Germinal center (tissue), 1 donor: Measurements from ENCODE around the gene ZMIZ1.

Experiments
- DNase-seq: peaks from one replicate; pipeline ENCODE4 v3.0.0; 2012; ENCODE audit warnings: mixed read lengths, low spot score

The ZMIZ1 gene

DNA sequence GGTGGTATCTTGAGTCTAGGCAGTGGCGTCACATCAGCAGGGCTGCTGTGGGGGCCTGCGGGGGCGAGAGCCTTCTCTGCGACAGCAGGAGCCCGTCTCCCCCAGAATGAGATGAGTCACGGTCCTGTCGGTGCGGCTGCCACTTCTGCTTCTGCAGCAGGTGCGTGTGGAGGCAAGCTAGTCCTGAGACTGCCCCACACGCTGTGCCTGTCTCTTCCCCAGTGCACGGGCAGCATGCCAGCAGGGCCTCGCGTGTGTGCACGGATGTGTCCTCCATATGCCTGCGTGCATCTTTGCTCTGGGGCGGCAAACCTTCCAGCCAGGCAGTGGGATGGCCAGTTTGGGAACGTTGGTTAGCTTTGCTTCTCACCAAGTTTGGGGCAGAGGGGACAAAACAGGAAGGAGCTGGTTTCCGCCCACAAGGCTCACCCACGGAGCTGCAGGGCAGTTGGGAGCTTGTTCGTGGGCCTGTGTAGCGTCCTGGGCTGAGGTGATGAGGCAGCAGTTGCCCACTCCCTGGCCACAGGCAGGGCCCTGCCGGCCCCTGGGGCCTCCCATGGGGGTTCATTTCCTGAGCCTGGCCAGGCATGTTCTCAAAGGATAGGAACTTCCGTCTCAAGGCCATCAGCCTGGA lies 217.7 kb downstream of the ZMIZ1 start:
- DNase-seq, result peak; percentile 90

GRCh38 chr10:79287973-79288723 lies 219.4 kb downstream of the ZMIZ1 start:
- no peak for DNase-seq

DNA sequence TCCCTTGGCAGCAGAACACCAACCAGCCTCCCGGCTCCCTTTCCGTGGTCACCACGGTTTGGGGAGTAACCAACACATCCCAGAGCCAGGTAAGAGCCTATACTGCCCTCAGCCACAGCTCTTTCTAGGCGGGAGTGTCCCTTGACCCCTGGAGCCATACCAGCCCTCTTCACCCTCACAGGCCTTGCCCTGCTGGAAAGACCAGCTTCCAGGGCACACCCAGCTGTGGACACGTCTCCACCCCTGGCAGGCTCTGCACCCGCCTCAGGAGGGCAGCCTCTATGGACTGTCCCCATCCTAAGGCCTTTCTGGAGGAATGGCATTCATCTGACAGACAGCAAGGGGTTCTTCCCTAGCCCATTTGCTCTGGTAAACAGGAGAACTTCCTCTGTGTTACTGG lies 221.0 kb downstream of the ZMIZ1 start:
- DNase-seq, result no peak

GRCh38 chr10:79292026-79292766 lies 223.4 kb downstream of the ZMIZ1 start:
- no peak for DNase-seq

DNA sequence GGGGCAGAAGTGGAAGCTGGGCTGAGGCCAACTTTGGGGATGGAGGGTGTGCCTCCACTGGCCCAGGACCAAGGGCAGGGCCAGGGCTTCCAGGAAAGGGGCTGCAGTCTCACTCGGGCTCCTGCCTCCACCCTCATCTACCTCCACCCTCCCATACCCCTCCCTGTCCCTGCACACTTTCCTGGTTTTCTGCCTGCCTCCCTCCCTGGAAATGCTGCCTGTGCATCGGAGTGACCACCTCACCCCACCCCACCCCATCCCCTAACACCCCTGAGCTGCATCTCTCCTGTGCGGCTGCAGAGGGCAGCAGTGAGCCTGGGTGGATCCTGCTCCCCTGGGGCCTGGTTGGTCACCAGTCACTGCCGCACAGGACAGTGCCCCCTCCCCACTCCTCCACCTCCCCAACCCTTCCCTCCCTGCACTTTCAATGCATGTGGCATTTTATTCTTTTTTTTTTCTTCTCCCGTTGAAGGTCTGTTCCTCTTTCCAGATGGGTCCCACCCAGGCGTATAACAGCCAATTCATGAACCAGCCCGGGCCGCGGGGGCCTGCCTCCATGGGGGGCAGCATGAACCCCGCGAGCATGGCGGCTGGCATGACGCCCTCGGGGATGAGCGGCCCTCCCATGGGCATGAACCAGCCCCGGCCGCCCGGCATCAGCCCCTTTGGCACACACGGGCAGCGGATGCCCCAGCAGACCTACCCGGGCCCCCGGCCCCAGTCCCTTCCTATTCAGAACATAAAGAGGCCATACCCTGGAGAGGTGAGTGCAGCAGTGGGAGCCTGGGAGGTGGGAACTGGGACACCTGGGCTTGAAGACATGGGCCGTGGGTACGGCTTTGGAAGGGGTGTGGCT lies 224.4 kb downstream of the ZMIZ1 start:
- peak; percentile 53 for DNase-seq

DNA sequence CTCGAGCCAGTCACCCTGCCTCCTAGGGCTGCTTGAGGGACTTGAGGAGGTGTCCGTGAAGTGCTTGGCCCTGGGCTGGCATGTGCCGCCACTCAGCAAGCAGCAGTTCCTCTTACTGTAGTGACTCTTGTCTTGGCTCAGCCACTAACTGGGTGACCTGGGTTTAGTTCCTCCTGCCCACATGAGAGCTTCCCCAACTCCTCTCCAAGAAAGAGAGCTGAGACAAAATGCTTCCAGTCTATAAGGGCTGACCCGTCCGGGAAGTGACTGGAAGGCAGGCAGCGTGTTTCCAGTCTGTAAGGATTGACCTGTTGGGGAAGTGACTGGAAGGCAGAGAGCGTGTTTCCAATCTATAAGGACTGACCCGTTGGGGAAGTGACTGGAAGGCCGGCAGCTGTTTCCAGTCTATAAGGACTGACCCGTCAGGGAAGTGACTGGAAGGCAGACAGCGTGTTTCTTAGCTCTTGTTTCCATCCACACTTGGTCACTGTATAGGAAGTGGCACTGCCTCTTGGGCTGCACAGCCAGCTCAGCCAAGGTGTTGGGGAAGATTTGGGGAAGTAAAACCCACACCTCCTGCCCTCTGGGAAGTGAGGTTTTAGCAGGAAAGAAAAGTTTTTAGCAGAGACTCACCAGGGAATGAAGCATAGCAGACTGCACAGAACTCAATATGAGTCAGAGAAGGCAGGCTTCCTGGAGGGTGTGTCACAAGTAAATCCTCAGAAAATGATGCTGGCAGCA lies 225.2 kb downstream of the ZMIZ1 start:
- no peak for DNase-seq

DNA sequence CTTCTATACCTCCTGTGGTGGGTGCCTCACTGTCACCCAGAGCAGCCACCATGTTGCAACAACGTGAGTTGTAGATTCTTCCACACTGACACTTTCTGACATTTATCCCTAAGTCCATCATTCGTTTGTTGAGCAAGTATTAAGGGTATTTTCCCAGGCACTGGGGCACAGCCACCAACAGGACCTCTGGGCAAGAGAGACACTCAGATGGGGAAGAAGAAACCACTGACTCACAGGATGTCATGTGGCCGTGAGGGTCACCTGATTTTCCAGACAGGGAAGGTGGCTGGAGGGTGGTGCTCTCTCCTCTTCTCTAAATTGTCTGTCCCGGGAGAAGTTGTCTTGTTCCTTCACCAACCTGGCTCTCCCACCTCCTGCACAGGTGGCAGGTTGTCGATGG lies 226.8 kb downstream of the ZMIZ1 start:
- DNase-seq, result no peak

DNA sequence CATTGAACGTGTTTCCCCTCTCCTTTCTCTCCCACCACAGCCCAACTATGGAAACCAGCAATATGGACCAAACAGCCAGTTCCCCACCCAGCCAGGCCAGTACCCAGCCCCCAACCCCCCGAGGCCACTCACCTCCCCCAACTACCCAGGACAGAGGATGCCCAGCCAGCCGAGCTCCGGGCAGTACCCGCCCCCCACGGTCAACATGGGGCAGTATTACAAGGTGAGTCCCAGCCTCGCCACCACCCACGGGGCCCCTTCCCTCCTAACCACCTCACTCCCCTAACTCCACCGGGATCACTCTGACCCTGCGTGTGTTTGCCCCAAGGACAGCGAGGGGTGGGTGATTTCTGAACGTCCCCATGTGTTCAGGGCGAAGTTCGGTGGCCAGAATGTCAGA lies 227.7 kb downstream of the ZMIZ1 start:
- DNase-seq, result no peak

DNA sequence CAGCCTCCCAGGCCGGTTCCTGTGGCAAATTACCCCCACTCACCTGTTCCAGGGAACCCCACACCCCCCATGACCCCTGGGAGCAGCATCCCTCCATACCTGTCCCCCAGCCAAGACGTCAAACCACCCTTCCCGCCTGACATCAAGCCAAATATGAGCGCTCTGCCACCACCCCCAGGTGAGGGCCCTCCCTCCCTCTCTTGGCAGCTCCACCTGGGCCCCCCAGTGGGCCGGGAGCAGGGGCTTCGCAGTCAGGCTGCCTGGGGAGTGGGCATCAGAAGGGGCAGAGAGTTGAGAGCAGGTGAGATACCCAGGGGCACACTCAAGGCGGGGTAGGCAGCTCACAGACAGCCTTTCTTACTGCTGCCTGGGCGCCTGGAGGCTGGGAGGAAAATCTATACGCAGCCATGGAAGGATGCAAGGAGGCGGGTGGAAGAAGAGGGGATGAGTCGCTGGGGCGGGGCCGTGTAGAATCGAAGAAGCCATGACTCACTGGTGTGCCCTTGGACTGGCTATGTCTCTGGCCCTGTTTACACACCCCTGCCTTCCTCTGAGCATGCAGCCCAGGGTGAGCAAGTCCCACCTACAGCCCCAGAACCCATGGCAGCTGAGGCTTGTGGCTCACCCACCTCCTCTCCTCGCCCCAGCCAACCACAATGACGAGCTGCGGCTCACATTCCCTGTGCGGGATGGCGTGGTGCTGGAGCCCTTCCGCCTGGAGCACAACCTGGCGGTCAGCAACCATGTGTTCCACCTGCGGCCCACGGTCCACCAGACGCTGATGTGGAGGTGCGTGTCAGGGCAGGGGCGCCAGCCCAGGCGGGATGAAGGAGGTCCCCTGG lies 229.9 kb downstream of the ZMIZ1 start:
- no peak for DNase-seq

- no peak for DNase-seq
Measured at GRCh38 chr10:79299397-79300241, 230.9 kb downstream of the ZMIZ1 start.

DNA sequence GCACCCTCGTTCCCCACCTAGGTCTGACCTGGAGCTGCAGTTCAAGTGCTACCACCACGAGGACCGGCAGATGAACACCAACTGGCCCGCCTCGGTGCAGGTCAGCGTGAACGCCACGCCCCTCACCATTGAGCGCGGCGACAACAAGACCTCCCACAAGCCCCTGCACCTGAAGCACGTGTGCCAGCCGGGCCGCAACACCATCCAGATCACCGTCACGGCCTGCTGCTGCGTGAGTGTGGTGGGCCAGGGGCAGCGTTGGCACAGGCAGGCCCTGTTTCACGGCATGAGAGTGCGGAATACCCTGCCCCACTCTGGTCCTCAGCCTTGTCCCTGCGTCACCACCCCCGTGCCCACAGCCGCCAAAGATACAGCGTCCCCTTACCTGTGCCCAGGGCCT lies 231.9 kb downstream of the ZMIZ1 start:
- DNase-seq, result no peak

DNA sequence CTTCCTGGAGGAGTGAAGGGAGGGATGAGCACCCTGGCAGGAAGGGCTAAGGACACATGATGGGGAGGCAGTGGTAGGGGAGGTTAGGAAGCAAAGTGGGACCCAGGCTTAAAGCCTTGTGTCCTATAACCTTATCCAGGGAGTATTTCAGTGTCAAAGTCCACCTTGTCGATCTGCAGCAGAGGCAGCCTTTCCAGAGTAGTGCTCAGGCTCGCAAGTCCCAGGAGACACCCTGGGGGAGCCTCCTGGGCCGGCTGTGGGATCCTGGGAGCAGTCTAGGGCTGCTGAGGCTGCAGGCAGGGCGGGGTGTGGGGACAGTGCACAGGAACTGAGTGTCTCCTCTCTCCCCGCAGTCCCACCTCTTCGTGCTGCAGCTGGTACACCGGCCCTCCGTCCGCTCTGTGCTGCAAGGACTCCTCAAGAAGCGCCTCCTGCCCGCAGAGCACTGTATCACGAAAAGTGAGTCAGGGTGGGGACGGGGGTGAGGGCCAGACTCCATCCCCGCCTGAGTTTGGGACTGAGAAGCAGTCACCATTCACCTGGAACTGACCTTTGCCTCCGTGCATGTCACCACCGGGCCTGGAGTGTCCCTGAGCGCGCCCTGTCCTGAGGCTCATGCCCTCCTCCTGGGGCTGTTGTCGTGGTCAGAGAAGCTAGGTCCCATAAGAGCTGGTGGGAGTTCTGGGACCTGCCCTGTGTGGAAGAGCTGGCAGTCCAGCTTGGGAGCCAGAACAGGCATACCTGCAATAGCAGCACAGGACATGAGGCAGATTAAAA lies 233.2 kb downstream of the ZMIZ1 start:
- DNase-seq, result no peak

DNA sequence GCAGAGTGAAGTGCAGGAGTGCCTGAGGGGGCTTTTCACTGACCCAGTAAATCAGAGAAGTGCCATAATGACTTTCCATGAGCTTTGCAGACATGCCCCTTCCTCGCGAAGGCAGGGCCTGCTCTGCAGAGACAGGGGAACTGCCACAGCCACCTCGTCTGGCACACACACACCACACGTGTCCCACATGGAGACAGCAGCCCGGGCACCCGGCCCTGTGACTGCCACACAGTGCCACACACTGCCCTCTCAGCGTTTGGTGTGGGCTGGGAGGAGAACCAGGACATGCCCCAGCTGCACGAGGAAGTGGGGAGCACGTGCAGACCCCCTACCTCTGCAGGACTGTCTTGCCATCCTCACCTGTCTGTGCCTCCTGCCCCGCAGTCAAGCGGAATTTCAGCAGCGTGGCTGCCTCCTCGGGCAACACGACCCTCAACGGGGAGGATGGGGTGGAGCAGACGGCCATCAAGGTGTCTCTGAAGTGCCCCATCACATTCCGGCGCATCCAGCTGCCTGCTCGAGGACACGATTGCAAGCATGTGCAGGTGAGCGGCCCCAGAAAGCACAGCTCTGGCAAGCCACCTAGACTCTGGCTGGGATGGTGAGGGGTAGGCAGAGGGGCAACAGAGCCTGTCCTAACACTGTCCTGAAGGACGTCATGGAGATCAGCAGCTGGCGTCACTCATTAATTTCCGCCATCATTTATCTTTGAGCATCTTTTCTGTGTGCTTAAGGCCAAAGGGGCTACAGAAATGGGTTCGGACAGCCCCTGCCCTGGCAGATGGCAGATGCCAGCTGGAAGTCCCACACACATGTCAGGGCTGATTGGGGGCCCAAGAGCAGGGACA lies 235.1 kb downstream of the ZMIZ1 start:
- DNase-seq, result no peak

DNA sequence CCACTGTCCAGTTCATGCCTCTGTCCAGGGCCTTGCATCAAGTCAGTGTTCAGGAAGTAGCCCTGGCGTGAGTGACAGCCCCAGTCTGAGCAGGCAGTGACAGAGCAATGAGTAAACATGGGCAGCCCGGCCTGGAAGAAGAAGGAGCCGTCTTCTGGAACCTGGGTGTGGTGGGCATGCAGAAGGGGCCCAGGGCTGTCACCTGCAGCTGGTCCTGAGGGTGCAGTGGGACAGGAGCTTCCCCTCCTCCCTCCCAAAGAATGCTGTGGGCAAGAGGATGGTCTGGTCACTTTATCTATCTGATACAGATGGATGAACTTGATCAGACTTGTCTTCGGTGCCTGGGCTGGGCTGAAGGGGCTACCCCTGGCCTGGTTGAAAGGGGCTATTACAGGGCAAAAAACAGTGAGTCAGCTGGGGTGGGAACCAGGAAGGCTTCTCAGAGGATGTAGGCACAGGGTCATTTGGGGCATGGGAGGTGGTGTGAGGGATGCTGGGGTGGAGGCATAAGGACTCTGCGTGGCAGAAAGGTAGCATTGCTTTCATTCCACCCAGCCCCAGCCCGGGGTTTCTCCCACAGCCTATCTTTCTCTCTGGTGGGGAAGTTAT lies 235.8 kb downstream of the ZMIZ1 start:
- DNase-seq, result no peak

- no peak for DNase-seq
Measured at GRCh38 chr10:79305515-79305914, 236.7 kb downstream of the ZMIZ1 start.

GRCh38 chr10:79305988-79306387 lies 237.2 kb downstream of the ZMIZ1 start:
- DNase-seq, result no peak

- no peak for DNase-seq
Measured at GRCh38 chr10:79306644-79307220, 238.0 kb downstream of the ZMIZ1 start.
